Endometrial microvascular endothelial cells (primary cell): ENCODE data around the gene ADCY5. TPM values are rescaled to one million over a fixed set of nuclear protein-coding genes. Genes with fewer than 3 reads are reported as not detected.

Experiments
- in situ Hi-C: cut with HindIII; loops from 2 replicates; pipeline ENCODE4 v1.10.0; 2017; ENCODE audit warnings: low sequenced_read_pairs, low pct_unique_long_range_greater_than_20kb; ENCODE audit errors: inconsistent ontology term
- total RNA-seq: library from RNA; depleted of rRNA; stranded (reverse); fragments of >200 nt; gene quantifications from one replicate; pipeline ENCODE4 v1.2.3, GENCODE V29; 2015; ENCODE audit errors: inconsistent ontology term

Gene ADCY5
- total RNA-seq, 1 donor from 2014 or later: not detected

- in situ Hi-C loops: no loop called here
Measured at GRCh38 chr3:123414973-123415775, 33.7 kb downstream of the ADCY5 start.

DNA sequence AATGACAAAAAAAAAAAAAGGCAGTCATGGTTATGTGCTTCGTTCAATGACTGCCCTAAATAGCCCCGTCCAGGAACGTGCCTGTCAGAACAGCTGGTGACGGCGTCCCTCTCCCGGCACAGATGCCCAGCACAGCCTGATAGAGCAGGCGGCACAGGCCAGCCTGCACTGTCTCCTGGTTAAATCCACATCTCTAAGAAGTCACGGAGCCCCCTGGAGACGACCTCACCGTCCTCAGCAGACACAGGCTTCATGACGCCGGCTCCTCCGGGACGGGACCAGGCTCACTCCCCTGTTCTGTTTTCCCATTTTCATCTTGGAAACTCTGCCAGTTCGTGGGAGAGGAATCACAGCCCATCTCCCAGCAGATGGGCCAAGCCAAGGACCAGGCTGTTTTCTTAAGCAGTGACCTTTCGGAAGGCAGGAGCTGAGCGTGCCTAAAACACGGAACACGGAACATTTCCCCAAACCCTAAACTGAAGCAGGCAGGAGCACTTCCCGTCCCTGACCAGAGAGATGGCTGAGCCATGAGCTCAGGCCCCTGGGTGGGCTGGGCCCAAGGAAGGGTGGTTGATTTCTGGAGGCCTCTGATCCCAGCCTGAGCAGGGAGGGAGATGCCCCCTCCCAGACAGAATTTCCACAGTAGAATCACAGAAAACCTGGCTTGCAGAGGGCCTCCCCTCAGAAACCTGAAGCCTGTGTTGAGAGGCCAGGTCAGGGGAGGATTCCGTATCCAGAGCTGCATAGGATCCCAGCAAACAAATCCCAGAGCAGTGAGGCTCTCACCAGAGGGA lies 35.9 kb downstream of the ADCY5 start:
- in situ Hi-C loops: no loop called here

- in situ Hi-C loops: no loop called here
Measured at GRCh38 chr3:123412076-123412475, 36.8 kb downstream of the ADCY5 start.

DNA sequence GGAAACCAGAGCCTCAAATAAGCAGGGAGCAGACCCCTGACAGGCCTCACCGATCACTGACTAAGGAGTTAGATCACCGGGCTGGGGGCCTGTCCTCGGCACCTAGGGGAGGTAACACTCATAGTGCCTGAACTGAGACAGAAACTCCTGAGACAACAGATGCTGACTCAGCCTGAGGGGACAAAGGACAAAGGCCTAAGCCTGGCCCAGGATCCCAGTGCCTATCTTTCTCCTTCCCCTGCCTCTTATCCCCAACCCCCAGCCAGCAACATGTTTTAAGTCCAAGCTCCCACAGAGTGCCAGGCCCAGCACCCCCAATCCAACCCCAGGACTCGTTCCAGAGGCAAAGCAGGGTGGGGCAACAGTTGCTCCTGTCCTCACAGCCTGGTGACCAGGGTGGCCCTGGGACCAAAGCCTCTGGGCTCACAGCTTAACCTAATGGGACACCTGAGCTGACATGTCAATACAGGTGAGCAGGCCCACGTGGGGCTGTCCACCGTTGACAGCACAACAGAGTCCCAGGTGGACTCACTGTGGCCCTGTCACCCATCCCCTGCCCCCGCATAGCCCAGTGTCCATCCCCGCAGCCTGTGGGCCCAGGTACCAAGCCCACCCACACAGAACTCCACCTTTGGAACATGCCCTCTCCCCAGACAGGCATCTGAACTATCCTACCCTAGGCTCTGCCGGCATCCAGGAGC lies 37.4 kb downstream of the ADCY5 start:
- in situ Hi-C loops: no loop called here

DNA sequence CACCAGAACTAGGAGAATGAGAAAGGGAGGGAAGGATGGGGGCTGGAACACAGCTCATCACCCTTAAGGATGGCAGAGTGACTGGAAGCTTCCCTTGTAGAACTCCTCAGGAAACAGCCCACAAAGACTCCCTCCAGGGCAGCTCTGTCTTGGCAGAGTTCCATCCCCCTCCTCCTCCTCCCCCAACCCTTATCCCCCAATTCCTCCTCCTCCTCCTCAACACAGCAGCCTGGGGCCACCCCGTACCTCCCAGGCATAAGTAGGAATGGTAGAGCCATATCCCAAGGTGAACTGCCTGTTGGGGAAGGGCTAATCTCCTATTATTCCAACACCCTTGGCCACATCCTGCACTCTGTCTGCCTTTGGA lies 38.8 kb downstream of the ADCY5 start:
- in situ Hi-C loops: no loop called here

DNA sequence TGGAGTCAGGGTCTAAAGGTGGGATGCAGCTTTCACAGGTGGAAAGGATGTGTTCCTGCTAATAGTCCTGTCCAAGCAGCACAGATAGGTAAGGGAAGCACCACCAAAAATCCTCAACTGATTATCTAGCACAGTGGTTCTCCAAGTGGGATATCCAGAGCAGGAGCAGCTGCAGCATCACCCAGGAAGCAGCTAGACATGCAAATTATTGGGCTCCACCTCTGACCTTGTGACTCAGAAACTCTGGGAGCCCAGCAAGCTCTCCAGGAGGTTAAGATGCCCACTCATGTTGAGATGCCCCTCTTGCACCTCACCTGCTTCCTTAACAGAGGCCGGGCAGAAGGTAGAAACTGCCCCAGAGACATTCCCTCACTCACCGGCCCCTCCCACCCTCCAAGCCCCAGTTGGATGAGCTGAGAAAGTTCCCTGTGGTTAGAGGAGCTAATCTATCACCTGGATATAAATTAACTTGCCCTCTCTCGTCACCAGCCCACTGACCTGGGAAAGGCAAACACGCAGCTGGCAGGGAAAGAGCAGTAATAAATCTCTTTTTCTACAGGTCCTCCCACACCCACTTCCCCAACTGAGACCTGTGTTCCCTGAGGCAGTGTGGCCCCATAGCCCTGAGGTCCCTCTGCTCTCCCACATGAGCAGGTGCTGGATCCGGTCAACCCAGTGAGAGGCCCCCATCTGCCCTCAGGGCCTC lies 39.3 kb downstream of the ADCY5 start:
- in situ Hi-C loops: no loop called here

DNA sequence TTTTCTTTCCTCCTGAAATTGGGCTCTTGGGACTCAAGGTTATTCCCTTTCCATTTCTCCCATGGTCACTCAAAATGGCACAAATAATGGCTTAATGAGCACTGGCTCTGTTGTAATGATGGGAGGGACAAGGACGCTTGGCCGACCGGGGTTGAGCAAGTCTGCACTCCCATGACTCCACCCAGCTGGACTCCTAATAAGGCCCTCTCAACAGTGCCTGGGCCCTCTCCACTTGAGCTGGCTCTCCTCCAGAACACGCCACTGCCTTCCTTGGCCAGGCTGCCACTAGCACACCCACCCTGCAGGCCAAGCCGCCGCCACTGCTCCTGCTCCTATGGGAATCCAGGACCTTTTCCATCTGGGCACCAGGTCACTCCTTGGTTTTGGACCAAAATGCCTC lies 42.3 kb downstream of the ADCY5 start:
- in situ Hi-C loops: no loop called here

DNA sequence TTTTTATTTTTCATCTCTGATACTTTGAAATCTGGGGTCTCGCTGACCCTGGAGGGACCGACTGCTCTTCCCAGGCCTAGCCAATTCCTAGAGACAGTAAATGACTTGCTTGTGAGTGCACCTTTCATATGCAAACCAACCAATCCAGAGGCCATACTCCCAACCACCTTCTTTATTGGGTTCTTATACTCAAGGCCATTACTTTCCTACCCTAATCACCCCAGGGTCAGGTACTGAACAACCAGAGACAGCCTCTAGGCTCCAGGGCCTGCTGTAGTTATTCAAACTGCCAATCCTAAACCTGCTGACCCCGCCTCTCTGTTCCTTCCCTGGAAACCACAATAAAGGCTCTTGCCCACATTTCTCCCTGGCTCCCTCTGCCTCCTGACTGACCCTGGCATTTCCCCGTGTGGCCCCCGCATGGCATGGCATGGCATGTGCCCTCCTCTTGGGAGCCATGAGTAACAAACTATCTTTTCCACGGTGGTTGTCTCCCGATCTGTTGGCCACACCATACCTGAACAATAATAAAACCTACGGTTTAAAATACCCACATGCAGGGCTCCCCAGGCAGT lies 42.9 kb downstream of the ADCY5 start:
- in situ Hi-C loops: no loop called here

- in situ Hi-C loops: no loop called here
Measured at GRCh38 chr3:123405021-123405420, 43.9 kb downstream of the ADCY5 start.

DNA sequence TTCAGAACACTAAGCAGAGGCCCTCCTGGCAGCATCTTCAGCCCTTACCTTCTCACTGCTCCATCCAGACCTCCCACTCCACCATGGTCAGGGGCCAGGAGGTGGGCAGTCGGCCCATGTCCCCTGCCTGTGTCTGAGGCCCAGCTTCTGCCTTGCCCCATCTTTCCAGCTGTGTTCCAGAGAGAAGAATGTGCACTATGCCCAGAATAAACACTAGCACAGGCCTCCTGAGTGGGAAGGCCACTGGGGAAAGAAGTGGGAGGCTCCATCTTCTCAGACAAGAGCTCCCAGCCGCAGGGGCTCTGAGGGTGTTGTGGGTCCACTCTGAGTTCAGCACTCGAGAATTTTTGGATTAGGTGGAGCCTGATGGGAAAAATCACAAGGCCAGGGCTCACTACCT lies 44.5 kb downstream of the ADCY5 start:
- in situ Hi-C loops: no loop called here

DNA sequence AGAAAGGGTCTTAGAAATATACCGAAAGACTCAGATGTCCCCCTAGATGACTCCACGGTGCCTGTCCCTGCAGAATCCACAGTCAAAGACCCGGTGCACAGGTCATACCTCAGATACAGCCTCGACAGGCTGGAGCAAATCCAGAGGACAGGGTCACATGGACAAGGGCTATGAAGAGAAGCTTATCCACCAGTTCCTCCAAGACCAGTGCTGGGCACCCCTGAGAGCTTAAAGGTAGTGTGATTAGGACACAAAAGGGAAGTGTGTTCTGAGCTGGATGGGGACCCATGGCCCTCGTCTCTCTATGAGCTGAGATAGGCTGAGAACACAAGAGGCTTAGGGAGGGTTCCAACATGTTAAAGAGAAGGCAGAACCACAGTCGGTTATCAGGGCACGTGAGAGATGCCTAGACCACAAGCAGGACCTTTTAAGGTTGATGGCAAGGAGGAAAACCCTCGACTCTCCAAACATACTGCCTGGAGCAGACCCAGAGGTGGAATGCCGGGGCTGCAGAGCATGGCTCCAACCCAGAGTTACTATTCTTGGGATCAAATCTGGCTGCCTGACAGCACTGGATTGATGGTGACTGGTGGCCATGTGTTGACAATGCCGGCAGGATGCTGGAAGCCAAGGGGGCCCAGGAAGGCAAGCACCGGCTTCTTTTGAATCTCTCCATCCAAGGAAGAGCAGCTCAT lies 46.9 kb downstream of the ADCY5 start:
- in situ Hi-C loops: no loop called here

DNA sequence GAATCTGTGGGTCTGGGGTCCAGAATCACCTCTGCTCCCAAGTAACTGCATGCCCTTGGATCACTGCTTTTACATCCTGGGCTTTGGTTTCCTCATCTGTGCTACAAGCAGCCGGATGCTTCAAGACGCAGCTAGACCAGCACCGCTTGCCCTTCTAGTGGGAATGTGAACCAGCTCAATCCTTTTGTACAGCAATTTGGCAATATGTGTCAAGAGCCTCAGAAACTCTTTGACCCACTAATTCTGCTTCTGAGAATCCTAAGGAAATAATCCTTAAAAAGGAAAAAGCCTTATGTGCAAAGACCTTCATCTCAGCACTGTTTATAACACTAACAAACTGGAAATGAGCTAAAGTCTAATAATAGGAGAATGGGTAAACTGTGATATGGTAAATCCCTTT lies 48.7 kb downstream of the ADCY5 start:
- in situ Hi-C loops: no loop called here

GRCh38 chr3:123399653-123400052 lies 49.2 kb downstream of the ADCY5 start:
- in situ Hi-C loops: no loop called here

DNA sequence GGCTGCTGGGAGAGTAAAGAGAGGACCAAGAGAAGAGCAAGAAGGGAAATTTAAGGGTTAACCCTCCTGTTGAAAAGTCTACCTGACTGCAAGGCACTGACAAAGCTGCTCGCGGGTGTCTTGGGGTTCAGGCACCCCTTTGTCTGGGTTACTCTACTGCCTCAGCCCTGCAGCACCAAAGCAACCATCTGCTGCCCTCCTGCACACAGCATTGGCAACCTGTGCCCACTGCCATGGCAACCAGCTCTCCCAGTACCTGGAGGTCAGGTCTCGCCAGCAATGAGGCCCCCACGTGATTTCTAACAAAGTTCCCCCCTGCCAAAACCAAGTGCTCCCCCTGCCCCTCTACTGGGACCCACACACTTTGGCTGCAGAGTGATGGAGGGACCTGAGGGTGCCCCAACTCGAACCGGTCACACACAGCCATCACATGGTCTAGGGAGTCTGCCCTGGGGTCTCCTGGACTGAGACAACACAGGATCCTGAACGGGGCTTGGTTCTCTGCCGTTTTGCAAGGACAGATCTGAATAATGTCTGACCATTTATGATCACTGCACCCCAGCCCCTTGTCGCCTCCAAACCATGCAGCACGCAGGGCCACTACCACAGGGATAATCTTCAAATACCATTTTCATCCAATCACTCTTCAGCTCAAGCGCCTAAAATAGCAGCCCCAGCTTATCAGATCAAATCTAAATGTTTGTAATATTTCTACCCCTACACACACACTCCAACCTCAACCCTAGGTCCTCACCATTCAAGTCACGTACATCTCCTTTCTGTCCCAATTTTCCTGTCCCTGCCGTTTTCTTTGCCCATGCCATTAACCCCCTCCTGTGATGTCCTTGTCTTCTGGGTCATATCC lies 50.7 kb downstream of the ADCY5 start:
- in situ Hi-C loops: no loop called here

DNA sequence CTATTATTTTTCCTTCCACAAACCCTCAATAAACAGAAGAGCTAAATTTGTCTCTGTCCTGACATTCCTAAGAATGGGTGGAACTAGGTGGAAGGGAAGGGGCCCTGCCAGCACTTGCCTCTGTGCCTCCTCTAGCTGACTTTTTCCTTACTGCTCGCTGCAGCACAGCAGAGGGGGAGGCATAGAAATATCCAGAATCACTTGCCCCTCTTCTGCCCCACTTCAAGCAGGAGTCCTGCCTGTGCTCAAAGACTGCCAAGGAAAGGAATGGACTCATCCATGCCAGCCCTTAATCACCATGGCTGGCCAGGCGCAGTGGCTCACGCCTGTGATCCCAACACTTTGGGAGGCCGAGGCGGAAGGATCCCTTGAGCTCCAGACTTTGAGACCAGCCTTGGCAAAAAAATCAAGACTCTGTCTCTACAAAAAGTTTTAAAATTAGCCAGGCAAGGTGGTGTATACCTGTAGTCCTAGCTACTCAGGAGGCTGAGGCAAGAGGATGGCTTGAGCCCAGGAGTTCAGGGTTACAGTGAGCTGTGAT lies 51.8 kb downstream of the ADCY5 start:
- in situ Hi-C loops: no loop called here

DNA sequence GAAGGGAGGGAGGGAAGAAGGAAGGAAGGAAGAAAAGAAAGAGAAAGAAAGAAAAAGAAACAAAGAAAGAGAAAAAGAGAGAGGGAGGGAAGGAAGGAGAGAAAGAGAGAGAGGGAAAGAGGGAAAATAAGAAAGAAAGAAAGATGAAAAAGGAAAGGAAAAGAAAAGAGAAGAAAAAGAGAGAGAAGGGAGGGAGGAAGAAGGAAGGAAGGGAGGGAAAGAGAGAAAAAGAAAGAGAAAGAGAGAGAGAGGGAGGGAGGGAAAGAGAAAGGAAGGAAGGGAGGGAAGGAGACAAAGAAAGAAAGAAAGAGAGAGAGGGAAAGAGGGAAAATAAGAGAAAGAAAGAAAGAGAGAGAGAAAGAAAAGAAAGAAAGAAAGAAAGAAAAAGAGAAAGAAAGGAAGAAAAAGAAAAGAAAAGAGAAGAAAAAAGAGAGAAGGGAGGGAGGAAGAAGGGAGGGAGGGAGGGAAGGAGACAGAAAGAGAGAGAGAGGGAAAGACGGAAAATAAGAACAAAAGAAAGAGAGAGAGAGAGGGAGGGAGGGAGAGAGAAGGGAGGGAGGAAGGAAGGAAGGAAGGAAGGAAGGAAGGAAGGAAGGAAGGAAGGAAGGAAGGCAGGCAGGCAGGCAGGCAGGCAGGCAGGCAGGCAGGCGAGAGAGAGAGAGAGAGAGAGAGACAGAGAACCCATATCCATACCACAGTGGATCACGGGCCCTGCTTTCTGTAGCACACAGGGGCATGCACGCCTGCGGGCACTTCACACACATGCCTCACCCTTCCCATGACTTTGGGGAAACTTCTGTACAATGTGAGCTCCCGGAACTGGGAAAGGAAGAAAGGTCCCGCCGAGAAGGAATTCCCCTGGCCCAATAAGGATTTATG lies 52.5 kb downstream of the ADCY5 start:
- in situ Hi-C loops: no loop called here
